ENCODE measurements around the gene KTI12.

Gene KTI12

DNA sequence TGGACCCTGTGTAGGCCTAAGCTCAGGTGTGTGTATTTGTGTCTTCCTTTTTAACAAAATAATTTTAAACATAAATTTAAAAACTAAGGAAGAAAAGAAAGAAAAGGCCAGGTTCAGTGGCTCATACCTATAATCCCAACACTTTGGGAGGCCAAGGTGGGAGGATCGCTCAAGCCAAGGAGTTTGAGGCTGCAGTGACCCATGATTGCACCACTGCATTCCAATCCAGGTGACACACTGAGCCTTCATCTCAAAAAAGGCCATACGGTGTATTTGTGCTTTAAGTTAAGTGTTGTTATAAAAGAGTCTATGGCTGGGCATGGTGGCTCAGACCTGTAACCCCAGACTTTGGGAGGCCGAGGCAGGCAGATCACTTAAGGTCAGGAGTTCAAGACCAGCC is 51.4 kb downstream of the KTI12 start:
- no peak for DNase-seq
